Dermis microvascular lymphatic vessel endothelial cell (primary cell): ENCODE results near the gene GOT1. TPM values are rescaled to one million over a fixed set of nuclear protein-coding genes. Genes with fewer than 3 reads are reported as not detected.

Source experiments
- DNase-seq, 2 donors: peaks; one replicate each; pipeline versions ENCODE4 v3.0.0 to v3.0.0-alpha.2; 2010; ENCODE audit warnings: low read depth in 2 of 2
- total RNA-seq: library from RNA; depleted of rRNA; stranded (reverse); fragments of >200 nt; gene quantifications from 2 replicates; pipeline ENCODE4 v1.2.1, GENCODE V29; 2014

The GOT1 gene
- total RNA-seq, 1 donor from 2014 or later, result 23.4 TPM

DNA sequence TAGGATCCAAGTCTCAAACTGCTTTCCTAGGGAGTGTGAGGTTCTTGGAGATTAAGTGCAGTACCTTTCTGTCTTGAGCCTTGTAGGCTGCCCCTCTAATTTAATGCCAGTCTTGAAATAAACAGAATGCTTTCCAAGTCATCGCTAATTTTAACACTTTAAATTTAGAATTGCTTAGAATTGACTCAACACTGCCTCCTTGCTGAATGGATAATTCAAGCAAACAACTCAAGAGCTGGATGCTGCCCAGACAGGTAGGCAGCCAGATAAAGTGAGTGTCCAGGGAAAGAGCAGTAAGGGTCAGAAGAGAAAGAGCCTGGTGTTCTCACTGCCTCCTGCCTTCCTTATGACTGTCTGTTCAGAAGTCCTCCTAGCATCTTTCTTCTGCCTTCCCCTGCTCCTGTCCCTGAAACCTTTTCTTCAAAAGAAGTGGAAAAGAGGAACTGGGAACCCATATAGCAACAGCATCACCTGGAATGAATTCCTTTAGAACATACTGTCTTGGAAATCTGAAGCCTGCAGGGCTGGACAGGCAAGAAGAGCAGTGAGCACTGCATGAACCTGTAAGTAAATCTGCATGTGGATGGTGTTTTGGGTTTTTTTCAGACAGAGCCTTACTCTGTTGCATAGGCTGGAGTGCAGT lies 3.1 kb upstream of the GOT1 start:
- peak in 1 of 2 donors; percentile 19 for DNase-seq

DNA sequence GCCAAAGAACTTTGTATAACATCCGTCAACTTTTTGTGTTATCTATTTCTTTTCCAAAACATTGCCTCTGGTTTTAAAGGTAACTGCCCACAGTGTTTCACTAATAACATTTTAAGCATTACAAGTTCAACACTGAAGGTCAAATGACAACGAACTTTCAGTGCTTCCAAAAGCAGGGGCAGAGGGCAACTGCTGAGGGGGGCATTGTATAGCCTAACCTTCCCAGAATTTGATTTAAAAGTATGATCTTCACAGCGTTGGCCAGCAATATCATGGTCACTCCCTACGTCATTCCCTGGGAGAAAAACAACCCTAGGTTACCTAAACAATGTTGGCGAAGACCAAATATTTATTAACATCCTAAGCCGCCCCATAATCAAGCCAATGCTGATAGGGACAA lies 2.5 kb upstream of the GOT1 start:
- DNase-seq, result no peak

DNA sequence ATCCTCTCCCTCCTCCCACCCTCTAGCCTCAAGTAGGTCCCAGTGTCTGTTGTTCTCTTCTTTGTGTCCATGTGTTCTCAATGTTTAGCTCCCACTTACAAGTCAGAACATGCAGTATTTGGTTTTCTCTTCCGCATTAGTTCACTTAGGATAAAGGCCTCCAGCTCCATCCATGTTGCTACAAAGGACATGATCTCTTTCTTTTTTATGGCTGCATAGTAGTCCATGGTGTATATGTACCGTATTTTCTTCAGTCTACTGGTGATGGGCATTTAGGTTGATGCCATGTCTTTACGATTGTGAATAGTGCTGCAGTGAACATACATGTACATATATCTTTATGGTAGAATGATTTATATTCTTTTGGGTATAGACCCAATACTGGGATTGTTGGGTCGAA lies 1.6 kb upstream of the GOT1 start:
- no peak for DNase-seq

DNA sequence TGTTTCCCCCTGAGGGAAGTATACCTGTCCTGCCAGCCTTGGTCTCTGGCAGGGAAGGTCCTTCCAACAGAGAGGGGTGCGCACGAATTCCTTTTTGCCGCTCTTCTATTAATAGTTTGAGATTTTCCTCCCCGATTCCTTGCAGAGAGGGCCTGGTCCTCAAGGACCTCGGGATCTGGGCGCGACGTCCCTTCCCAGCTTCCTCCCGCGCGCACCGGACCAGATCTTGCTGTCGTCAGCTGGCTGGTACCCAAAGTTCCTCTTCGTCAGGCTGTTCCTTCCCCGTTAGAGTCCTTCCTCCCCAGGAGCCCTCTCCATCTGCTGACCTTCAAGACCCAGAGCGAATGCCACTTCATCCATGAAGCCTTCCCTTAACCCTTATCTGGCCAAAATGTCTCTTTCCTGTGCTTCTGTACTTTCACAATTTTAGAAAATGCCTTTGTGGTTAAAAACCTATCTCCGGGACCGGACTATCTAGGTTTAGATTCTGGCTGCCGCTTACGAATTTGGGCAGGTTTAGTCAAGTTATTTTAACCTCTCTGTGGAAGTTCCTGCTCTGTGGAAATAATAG lies 851 bp upstream of the GOT1 start:
- peak in 1 of 2 donors; percentile 23 for DNase-seq

DNA sequence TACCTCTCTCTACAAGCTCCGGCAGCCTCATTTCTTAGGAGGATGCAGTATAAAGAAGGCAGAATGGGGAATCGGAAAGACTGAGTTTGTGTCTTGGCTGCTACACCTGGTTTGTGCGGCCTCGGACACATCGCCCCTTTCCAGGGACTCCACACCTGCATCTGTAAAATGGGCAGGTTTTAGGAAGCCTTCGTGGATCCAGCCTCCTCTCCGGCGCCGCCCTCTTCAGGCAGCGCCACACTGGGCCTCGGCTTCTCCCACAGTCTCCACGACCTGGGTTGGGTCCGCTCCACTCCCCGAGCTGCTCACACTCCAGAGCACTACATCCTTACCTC lies 341 bp downstream of the GOT1 start:
- DNase-seq, result no peak

DNA sequence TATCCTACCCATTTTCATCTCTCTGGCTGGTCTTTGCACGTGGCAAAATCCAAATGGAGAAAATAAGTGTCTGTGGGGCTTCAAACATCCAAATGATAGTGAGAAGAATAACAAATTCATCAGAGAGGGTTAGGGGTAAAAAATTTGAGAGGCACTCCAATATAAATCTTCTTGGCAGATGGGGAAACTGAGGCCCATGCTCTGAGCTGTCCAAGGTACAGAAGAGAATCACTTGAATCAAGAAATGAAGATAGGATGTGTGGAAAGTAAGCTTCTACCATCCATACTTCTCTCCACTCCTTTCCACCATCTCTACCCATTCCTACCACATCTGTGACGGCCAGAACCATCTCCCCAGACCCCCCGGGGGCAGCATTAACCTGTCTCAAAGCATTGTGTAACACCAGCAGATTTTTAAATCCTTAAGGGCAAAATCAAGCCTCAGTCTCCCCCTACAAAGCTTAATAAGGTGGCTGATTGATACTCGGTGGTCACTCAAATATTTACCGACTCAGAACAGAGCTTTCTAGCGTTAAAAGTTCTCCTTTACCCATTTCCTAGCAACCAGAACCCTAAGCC lies 818 bp downstream of the GOT1 start:
- DNase-seq, result no peak

DNA sequence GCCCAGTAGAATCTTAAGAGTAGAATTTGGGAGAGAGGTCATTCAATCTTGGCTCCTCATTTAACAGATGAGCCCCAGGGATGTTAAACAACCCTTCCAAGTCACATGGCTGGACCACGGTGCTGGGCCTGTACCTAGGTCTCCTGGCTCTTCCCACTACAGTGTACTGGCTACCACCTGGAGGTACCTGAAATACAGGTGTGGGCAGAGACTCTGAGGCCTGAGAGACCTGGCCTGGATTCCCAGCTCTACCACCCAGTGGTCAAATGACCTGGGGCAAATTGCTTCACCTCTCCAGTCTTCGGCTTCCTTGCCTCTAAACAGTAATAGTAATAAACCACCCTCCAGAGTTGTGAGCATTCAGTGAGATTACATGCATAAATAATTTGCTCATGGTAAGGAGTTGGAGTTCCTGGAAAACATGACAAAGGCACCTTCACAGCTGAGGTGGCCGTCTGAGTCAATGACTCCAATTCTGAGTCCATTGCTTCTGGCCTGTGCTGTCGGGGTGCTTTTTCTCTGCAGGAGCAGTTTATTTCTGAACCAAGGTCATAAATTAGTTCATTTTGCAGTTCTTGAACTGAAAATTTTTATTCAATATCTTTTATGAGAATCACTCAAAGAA lies 2.7 kb downstream of the GOT1 start:
- DNase-seq, result no peak

DNA sequence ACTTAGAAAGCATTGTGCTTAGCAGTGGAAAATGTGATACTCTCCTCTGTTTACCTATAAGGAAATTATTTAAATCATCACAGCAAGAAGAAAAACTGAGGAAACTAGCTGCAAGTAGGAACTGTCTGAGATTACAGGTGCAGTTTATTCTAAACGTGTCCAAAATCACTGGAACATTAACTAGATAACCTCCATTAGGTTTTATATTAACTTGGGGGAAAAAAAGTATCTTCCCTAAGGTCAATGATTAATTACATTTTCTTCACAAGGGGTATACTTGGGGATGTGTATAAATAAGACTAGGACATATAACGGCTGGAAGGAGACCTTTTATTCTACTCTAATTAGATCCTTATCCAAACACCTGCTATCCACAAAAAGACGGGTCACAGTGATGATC lies 3.7 kb downstream of the GOT1 start:
- DNase-seq, result no peak

DNA sequence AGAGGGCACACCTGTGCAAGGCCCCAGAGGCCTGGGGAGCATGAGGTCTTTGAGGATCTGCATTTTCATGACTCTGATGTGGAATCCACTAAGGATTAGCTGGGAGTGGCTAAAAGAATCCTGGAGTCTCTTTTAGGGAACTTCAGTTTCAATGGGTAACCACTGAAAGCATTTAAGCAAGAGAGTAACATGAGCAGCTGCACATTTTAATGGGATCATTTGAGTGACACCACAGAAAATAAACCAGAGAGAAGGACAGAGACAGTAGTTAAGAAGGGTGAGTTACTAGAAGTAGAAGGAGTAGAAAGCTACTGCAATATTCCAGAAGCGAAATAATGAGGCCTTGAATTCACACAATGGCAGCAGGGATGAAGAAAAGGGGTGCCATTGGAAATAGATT lies 5.2 kb downstream of the GOT1 start:
- no peak for DNase-seq

DNA sequence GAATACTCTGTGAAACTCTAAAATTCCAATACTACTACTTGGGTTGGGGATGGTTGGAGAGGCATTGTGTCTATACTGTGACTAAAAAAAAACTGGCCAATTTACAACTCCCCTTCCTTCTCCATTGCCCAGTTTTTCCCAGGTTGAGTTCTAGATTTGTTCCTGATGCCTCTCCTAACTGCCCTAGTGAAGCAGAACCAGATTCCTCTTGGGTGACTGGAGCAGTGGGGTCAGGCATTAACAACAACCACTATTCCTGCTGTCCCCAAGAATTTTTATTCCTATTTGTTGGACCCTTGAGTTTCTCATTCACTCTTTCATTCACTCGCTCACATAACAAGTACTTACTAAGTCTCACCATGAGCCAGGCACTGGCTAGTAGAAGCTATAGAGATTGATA lies 5.8 kb downstream of the GOT1 start:
- no peak for DNase-seq

DNA sequence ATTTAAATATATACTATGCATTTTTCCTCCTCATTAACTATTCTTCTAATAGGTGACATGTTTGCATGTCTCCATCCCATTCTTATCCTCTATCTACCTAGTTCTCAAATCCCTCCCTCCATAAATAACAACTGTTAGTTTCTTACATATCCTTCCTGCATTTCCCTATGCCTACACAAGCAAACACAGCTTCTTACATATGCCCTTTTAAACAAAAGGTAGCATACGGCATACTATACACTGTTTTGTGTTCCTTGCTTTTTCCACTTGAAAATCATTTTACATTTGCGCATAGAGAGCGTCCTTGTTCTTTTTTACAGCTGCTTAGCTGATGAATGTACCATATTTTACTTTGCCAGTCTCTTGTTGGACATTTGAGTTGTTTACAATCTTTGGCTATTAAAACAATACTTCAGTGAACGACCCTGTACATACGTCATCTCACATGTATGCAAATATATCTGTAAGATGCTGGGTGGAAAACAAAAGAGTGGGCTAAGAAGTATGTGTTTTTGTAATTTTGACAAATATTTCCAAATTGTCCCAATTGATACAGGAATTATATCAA lies 7.8 kb downstream of the GOT1 start:
- DNase-seq, result no peak

DNA sequence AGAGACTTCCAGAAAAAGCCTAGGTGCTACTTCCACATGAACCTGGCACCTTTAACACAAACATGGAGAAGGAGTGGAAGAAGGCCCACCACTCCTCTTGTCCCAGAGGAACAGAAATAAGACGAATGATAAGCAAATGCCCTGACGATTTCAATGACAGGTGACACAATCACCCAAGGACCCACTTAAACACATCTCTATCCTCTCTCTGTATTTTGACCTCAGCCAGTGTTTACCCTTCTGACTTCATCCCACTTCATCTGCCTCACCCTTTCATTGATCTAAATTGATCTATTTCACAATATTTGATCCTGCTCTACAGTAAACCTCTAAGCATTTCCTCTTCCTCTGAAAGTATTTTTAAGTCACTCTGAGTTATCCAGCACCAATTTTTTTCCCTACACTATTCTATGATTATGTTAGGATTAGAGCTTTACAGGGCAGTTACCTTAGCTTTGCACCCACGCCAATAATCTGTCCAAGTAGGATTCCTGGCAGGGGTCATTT lies 9.1 kb downstream of the GOT1 start:
- no peak for DNase-seq

DNA sequence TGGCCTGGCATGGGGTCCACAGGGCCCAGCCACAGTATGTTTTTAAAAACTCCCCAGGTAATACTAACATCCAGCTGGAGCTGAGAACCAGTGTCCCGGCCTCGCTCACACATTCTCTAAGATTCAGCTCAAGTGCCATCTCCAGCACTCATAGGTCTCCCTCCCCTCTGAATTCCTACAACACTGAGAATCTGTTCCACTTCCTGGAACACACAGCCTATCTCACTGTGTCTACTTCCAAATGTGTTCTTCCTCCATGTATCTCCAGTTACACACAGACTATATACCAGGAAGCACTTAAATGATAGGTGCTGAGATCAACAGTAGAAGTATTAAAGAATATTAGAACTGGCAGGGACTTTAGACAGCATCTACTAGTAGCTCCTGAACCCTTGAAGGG lies 10.7 kb downstream of the GOT1 start:
- DNase-seq, result no peak

DNA sequence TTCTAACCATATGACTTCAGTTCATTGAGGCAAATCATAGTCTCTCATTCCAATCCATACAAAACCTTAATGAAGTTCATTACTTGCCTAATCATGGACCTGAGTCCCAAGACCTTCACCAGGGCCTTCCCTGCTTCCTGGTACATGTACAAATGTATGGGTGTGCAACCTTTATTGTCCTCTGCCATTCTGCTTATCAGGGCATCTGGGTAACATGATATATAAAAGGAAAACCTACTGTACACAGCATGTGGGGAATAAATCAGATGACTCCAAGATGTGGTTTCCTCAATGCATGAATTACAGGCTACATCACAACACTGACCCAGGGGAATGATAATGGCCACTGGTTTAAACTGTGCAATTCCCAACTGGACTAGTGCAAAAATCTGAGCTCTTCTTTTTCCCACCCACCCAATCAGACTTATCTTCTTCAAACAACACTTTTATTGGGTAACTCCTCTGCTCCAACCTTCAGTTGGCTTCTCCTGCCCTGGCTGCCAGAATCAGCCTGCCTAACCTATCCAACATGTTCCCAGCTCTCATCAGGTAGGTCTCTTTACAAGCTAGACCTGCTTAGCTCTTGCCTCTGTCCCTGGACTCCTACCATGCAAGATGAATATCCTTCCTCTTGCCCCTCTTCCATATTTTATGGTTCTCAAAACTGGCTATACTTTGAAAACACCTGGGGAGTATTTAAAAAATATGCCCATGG lies 11.4 kb downstream of the GOT1 start:
- DNase-seq, result no peak

DNA sequence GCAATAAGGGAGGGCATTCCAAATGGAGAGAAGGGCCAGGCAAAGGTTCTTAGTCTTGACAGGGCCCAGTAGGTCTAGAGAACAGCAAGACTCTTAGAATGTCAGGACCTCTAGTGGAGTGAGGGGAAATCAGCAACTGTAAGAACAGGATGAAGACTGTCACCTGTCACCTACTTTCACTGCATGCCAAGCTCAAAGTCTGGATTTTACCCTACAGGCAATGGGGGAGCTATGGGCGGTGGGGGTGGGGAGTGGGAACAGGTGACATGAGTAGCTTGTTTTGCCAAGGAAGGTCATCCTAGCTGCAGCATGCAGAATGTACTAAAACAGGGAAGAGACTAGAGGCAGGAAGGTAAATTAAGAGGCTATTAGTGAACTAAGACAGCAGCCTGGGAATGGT lies 18.3 kb downstream of the GOT1 start:
- no peak for DNase-seq

DNA sequence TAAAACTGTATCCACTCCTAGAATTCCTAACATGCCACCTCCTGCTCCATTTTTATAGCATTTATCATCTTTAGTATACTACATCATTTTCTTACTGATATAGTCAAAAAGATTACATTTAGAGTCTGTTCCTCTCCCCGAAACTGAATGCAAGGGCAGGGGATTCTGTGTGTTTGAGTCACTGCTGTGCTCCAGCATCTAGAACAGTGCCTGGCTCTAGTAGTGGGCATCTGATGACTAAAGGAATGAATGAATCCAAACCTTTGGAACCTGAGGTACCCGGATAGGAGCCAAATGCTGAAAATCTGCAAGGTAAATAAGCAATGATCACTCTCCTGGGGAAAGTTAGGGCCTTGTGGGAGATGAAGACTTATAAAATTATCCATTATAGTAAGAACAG lies 18.9 kb downstream of the GOT1 start:
- DNase-seq, result no peak

DNA sequence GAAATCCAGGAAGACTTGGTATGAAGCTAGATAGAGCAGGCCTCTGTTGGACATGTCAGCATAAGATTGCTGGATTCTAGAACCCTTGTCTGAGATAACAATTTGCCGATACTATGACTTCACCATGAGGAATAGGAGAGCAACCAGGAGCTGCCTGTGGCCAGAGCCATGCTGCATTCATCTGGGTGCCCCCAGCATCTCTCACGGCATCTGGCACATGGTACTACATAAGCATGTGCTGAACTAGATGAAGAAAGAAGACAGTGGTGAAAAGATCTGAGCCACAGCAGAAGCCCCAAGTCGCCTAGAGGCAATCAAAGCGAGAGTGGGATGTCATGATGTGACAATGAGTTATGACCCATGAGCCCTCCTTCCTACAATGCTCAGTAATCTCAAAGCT lies 19.5 kb downstream of the GOT1 start:
- no peak for DNase-seq

DNA sequence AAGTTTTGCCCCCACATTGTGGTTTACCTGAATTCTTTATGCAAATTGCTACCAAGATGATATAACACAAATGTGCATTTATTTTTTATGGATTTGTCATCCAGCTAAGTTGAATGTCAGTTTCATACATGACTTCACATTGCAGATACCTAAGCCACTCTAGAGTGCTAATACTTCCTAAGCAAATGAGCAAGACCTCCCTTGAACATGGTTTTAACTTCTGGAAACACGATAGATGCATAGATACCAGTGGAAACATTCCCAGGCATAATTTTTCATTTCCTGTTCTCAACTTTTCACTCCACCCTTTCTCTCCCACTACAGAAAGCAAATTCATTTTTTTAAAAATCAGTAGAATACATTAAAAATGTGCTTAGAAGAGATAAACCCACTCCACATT lies 20.3 kb downstream of the GOT1 start:
- no peak for DNase-seq

DNA sequence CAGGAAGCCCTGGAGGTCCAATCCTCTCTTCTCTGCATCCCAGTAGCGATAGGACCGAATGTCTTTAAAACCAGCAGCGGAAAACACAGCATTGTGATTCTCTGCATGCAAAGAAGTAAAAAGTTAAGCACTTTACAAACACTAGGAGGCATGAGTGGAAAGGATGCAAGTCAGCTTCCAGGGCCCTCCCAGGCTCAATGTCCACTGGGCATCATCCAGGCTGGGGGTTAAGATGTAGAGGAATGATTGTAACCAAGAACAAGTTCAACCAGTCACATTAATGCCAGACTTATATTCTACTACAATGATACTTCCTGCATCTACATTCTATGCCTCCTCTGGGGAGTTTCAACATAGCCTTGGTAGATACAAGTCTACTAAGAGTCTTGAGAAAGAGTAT lies 24.3 kb downstream of the GOT1 start:
- no peak for DNase-seq

DNA sequence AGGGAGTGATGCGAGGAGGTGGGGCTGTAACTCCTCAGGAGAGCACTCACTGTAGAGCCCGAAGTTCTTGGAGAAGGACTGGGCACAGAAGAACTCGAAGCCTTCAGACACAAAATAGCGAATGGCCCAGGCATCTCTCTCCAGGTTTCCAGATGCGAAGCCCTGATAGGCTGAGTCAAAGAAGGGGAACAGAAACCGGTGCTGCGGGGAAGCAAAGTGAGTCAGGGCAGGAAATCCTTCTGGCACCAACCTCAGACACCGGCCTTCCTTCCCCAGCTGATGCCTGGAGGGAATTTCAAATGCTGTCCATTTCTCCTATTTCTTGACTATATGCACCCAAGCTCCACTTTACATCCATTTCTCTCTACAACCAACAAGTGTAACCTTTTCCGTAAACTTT lies 26.8 kb downstream of the GOT1 start:
- peak in 1 of 2 donors; percentile 78 for DNase-seq

DNA sequence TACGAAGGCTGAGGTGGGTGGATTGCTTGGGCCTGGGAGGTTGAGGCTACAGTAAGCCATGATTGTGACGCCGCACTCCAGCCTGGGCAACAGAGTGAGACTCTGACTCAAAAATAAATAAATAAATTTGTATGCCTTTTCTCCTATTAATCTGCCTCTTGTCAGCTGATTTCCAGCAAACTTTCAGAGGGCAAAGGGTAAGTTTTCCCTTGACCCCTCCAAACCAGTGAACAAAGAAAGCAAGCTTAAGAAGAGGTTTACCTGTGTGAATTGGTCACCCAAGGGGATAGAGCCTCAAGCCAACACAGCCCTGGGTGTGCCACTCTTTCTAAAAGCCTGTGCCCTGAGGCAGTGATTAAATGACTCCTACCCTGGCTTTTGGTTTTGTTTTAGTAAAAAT lies 30.8 kb downstream of the GOT1 start:
- no peak for DNase-seq

DNA sequence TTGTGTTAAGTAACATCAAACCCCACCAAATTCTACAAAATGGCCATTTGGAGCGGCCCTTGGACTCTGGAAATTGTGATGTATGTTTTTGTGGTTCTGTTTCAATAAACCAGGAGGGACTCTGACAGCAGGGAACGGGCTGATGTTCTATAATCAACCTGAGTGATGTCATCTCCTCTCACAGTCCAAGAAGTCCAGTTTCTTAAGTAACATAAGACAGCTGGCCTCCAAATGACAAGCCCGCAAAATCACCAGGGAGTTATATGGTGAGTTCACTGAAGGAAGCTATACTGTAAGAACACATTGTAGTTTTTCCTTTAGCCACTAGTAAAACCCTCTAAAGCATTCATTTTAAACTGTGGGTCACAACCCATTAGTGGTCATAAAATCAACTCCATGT lies 34.0 kb downstream of the GOT1 start:
- no peak for DNase-seq
